ENCODE results near the gene PFDN4. TPM values are rescaled to one million over a fixed set of nuclear protein-coding genes. Genes with fewer than 3 reads are reported as not detected.

Gene PFDN4
- total and polyA plus RNA-seq, 2 of the 13 experiments (the other 11 are each of a cell fraction or from before 2014, with no cell fraction given) = 59.8 to 227 TPM

- H3K9me3 ChIP-seq (ENCODE audit: low read length) = no peaks in the 10 kb centered on the region
- ATAC-seq = no peak
- no peak for DNase-seq (ENCODE audit: low spot score)
- no peaks in the 10 kb centered on the region for H3K79me2 ChIP-seq (ENCODE audit: insufficient read depth, low read length)
- in situ Hi-C loops (cut with HindIII; ENCODE audit: extremely low pct_ligation_motif_present, low pct_unique_long_range_greater_than_20kb) = no loop called here
- H4K20me1 ChIP-seq (ENCODE audit: insufficient read depth, low read length) = no peaks in the 10 kb centered on the region
- no peak overlapping the region for H3K27ac ChIP-seq (ENCODE audit: extremely low read length, insufficient read depth, low read length)
- peaks cover 8% of the 10 kb centered on the region for H3K4me1 ChIP-seq (ENCODE audit: insufficient read depth, low read length)
- ChIA-PET CTCF (ENCODE audit: low intra/inter-chr PET ratio, low total read pairs) (interaction anchor here (1.0 kb wide), 1 partner anchor 9 kb away, joined by 3 read pairs; no protein-coding TSS in a partner anchor), POLR2A (no interaction called here)
- WGBS (ENCODE audit: low lambda C conversion rate) = 20% methylated on average over 3 of the region's 3 CpGs
- H3K9ac ChIP-seq (ENCODE audit: insufficient read depth, low read depth, low read length) = no peak overlapping the region
- no TSS peak for BruUV-seq (replicated peaks)
- TF ChIP-seq ZNF615 (CRISPR knock-in tag; IDR thresholded peaks at IDR 0.05; ENCODE audit: borderline replicate concordance) (no peak), NKX3-1 (CRISPR knock-in tag; IDR thresholded peaks at IDR 0.05) (no peak), ZNF550 (CRISPR knock-in tag; IDR thresholded peaks at IDR 0.05; ENCODE audit: borderline replicate concordance) (no peak), IKZF4 (CRISPR knock-in tag; IDR thresholded peaks at IDR 0.05; ENCODE audit: borderline replicate concordance, low read depth, not compliant biosample characterization) (no peak), ETS1 (CRISPR knock-in tag; IDR thresholded peaks at IDR 0.05) (no peak), REPIN1 (CRISPR knock-in tag; IDR thresholded peaks at IDR 0.05; ENCODE audit: borderline replicate concordance, low read depth) (no peak), FUBP1 (CRISPR knock-in tag; IDR thresholded peaks at IDR 0.05; ENCODE audit: borderline replicate concordance) (no peak), ZSCAN20 (CRISPR knock-in tag; IDR thresholded peaks at IDR 0.05; ENCODE audit: borderline replicate concordance) (no peak), CC2D1A (CRISPR knock-in tag; IDR thresholded peaks at IDR 0.05) (no peak)
- no peaks in the 10 kb centered on the region for H3K27me3 ChIP-seq (ENCODE audit: control insufficient read depth in 1 of 2, insufficient read depth in 2 of 2, low read length in 2 of 2)
- intact Hi-C loops (cut with micrococcal nuclease; ENCODE audit: unreplicated experiment) = no loop called here
- no peak overlapping the region for H3K4me2 ChIP-seq (ENCODE audit: low read depth, low read length)
- H2AFZ ChIP-seq (ENCODE audit: low read length) = no peak overlapping the region
- FAIRE-seq = no peak
- H3K4me3 ChIP-seq (replicated peaks in 1 of 3; ENCODE audit: insufficient read depth in 1 of 3, low read depth in 2 of 3, low read length in 3 of 3) = no peak overlapping the region
- no peaks in the 10 kb centered on the region for H3K36me3 ChIP-seq (replicated peaks in 1 of 2; ENCODE audit: control insufficient read depth in 1 of 2, insufficient read depth in 2 of 2, low read length in 2 of 2)
Observed at GRCh38 chr20:54228841-54229240, 21.0 kb downstream of the PFDN4 start.
